ENCODE measurements around the gene AP1M2. TPM values are rescaled to one million over a fixed set of nuclear protein-coding genes. Genes with fewer than 3 reads are reported as not detected.

The AP1M2 gene
- total RNA-seq, 3 donors from 2014 or later = 42.6 to 140 (median 131) TPM

GRCh38 chr19:10604460-10604980, 17.4 kb upstream of the AP1M2 start:
- no peak overlapping the region for H3K4me3 ChIP-seq
- no peaks in the 10 kb centered on the region for H3K36me3 ChIP-seq (ENCODE audit: low read depth)
- ATAC-seq (peak; percentile 13), DNase-seq (no peak)
- TF ChIP-seq CTCF (IDR thresholded peaks at IDR 0.05) = no peak
- intact Hi-C loops (cut with DNase I, micrococcal nuclease) = no loop called here
- no peaks in the 10 kb centered on the region for H3K9me3 ChIP-seq
- H3K4me1 ChIP-seq (ENCODE audit: low read depth) = peaks cover 6% of the 10 kb centered on the region

GRCh38 chr19:10603873-10604459, 16.9 kb upstream of the AP1M2 start:
- DNase-seq = no peak
- H3K4me1 ChIP-seq (ENCODE audit: low read depth) = peaks cover 6% of the 10 kb centered on the region
- H3K4me3 ChIP-seq = no peak overlapping the region
- no peaks in the 10 kb centered on the region for H3K9me3 ChIP-seq
- intact Hi-C loops (cut with DNase I, micrococcal nuclease) = no loop called here
- no peaks in the 10 kb centered on the region for H3K36me3 ChIP-seq (ENCODE audit: low read depth)
- no peak for TF ChIP-seq CTCF (IDR thresholded peaks at IDR 0.05)
- peak; percentile 36 for ATAC-seq

GRCh38 chr19:10603084-10603872, 16.2 kb upstream of the AP1M2 start:
- ATAC-seq = peak; percentile 64
- intact Hi-C loops (cut with DNase I, micrococcal nuclease) = no loop called here
- DNase-seq = peak; percentile 54 to 85 (median 59)
- no peaks in the 10 kb centered on the region for H3K9me3 ChIP-seq
- no peak for TF ChIP-seq CTCF (IDR thresholded peaks at IDR 0.05)
- H3K4me1 ChIP-seq (ENCODE audit: low read depth) = peaks cover 6% of the 10 kb centered on the region
- peak overlapping the region; percentile 63 for H3K4me3 ChIP-seq
- no peaks in the 10 kb centered on the region for H3K36me3 ChIP-seq (ENCODE audit: low read depth)

- H3K9me3 ChIP-seq = no peaks in the 10 kb centered on the region
- H3K36me3 ChIP-seq (ENCODE audit: low read depth) = no peaks in the 10 kb centered on the region
- ATAC-seq (peak; percentile 98), DNase-seq (peak; percentile 90 to 91 (median 91))
- intact Hi-C loops (cut with DNase I, micrococcal nuclease) = no loop called here
- no peak for TF ChIP-seq CTCF (IDR thresholded peaks at IDR 0.05)
- H3K4me1 ChIP-seq (ENCODE audit: low read depth) = peaks cover 6% of the 10 kb centered on the region
- peak overlapping the region; percentile 63 for H3K4me3 ChIP-seq
Observed at GRCh38 chr19:10602330-10603083, 15.4 kb upstream of the AP1M2 start.

GRCh38 chr19:10601999-10602329, 14.9 kb upstream of the AP1M2 start:
- intact Hi-C loops (cut with DNase I, micrococcal nuclease) = no loop called here
- H3K4me1 ChIP-seq (ENCODE audit: low read depth) = peaks cover 6% of the 10 kb centered on the region
- DNase-seq (no peak), ATAC-seq (no peak)
- H3K36me3 ChIP-seq (ENCODE audit: low read depth) = no peaks in the 10 kb centered on the region
- no peak for TF ChIP-seq CTCF (IDR thresholded peaks at IDR 0.05)
- H3K9me3 ChIP-seq = no peaks in the 10 kb centered on the region
- H3K4me3 ChIP-seq = no peak overlapping the region
